GM21381 (cell line): ENCODE measurements around the gene FADS1.

Source experiments
- ATAC-seq: cut with Tn5 transposase; IDR thresholded peaks from one replicate; pipeline ENCODE4 v1.9.1; 2021; ENCODE audit warnings: mild to moderate bottlenecking, moderate library complexity; ENCODE audit not compliant: unreplicated experiment

FADS1 gene

DNA sequence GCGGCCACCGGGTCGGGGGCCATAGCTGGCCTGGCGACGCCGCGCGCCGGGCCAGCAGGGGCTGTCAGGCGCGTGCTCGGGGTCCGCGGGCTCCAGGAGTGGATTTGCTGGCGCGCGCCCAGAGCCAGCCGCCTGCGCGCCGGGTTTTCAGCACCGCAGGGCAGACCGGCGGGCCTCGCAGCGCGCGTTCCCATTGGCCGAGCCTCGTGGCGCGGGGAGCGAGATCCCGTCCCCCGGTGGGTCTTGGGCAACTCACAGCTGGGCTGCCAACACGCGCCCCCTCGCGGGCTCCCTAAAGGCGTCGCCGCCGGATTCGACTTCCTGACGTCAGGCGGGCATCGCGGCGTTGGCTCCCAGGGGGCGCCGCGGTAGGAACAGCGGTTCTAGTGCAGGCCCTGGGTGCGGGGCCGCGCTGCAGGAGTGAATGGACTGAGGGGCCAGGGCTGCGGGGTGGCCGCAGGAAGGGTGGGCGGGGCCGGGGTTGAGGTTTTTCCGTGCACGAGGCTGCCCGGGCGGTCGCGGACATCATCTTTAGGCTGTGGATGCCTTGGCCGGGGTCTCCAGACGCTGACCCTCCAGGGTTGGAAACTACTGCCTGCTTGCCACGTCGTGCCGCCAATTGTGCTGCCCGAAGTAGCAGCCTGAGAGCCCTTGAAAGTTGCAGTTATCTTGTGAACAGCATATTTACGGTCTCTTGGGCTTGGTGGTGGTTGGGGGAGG lies at the start of gene FADS1:
TSS of gene FADS1 (minus strand) at position 268 of the 720 bp plus-strand sequence. CDS start at position 194, 74 bp downstream.
- peak; percentile 42 for ATAC-seq

DNA sequence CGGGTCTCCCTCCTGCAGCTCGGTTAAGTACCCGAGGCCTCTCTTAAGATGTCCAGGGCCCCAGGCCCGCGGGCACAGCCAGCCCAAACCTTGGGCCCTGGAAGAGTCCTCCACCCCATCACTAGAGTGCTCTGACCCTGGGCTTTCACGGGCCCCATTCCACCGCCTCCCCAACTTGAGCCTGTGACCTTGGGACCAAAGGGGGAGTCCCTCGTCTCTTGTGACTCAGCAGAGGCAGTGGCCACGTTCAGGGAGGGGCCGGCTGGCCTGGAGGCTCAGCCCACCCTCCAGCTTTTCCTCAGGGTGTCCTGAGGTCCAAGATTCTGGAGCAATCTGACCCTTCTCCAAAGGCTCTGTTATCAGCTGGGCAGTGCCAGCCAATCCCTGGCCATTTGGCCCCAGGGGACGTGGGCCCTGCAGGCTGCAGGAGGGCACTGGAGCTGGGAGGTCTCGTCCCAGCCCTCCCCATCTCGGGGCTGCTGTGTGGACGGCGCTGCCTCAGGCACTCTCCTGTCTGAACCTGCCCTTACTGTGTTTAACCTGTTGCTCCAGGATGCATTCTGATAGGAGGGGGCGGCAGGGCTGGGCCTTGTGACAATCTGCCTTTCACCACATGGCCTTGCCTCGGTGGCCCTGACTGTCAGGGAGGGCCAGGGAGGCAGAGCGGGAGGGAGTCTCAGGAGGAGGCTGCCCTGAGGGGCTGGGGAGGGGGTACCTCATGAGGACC lies 49.6 kb upstream of the FADS1 start:
- ATAC-seq = no peak

DNA sequence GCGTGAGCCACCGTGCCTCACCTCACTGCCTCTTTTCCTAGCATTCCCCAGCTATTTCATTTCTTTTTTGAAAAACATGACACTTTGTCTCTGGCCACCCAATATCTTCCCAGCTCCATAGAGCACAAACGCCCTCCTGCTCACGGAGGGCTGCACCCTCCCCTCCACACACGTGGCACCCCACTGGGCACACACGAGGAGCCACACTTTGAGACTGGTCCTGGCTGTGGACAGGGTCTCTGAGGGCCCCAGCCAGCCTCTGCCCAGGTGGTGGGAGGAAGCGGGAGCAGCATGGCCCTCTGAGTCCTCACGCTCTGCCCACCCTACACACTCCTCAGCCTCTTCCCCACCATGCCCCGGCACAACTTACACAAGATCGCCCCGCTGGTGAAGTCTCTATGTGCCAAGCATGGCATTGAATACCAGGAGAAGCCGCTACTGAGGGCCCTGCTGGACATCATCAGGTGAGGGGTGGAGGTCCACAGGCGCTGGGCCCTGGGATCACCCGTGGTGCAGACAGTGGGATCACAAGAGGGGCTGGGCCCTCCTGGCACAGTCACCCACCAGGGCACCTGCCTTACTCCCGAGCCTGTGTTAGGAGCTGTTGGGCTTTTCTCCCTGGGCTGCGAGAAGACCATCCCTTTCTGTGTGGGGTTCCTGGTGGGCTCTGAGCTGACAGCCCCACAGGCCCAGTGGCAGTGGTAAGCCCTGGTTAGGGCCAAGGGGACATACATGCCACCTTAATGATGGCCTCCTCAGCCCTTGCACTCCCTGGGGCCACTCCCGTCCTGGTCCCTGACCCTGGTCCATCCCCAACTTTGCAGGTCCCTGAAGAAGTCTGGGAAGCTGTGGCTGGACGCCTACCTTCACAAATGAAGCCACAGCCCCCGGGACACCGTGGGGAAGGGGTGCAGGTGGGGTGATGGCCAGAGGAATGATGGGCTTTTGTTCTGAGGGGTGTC lies 48.3 kb upstream of the FADS1 start:
- ATAC-seq = no peak

DNA sequence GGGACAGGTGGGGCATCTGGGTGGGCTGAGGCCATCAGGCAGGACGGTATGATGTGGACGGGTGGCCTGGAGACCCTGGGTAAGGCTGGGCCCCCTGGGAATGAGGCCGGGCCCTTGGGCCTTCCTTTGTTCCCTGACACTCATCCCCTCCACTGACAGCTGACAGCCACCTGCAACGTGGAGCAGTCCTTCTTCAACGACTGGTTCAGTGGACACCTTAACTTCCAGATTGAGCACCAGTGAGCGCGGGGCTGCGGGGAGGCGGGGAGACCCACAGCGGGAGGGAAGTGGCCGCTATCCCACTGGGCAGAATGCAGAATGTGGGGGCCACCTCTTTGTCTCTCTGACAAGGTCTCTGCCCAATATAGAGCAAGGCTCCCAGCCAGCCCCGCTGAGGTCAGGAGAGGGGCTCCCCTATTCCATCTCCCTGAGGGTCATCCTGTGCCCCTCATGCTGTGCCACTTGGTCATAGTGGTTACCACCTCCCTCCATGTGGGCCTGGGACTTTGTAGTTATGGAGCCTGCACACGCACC lies 46.8 kb upstream of the FADS1 start:
- no peak for ATAC-seq

DNA sequence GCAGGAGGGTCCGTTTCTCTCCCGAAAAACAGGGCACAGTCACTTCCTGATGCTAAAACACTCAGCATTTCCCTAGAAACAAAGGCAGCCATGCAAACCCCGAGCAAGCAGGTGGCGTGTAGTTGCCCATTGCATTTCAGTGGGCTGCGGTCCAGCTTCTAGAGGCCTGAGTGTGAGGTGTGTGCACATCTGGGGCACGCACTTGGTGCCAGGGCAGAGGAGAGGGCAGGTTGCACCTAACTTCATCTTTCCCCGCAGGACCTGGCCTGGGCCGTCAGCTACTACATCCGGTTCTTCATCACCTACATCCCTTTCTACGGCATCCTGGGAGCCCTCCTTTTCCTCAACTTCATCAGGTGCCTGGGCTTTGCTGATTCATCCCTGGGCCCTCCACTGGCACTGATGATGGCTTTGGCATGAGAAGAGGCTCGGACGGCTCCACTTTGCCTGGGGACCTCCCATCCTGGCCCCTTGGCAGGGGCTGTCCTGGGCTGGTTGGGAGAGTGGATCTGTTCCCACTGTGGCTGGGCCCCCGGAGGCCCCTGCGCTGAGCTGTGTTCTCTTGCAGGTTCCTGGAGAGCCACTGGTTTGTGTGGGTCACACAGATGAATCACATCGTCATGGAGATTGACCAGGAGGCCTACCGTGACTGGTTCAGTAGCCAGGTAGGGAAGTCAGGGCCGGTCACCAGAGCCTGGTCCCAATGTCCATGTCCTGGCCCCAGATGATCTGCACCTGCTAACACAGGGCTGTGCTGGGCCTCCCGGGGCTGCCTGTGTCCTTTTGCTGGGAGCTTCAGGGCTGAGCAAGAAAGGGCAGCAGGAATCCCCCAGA lies 46.1 kb upstream of the FADS1 start:
- no peak for ATAC-seq

DNA sequence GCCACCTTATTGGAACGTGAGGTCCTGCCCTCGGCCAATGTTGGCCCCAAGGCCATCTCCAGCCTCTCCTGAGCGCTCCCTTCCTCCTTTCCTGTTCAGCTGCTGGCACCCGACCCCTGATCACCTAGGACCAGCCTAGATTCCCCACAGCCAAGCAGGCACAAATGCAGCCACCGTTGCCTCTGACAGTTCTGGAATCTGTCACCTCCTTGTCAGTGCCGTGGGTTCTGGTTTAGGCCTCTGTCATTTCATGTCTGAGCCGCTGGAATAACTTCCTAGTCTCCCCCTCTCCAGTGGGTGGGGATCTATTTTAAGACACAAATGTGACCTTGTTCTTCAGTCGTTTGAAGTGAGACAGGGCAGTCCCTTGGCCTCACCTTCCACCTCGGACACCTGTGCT lies 44.8 kb upstream of the FADS1 start:
- ATAC-seq = no peak

DNA sequence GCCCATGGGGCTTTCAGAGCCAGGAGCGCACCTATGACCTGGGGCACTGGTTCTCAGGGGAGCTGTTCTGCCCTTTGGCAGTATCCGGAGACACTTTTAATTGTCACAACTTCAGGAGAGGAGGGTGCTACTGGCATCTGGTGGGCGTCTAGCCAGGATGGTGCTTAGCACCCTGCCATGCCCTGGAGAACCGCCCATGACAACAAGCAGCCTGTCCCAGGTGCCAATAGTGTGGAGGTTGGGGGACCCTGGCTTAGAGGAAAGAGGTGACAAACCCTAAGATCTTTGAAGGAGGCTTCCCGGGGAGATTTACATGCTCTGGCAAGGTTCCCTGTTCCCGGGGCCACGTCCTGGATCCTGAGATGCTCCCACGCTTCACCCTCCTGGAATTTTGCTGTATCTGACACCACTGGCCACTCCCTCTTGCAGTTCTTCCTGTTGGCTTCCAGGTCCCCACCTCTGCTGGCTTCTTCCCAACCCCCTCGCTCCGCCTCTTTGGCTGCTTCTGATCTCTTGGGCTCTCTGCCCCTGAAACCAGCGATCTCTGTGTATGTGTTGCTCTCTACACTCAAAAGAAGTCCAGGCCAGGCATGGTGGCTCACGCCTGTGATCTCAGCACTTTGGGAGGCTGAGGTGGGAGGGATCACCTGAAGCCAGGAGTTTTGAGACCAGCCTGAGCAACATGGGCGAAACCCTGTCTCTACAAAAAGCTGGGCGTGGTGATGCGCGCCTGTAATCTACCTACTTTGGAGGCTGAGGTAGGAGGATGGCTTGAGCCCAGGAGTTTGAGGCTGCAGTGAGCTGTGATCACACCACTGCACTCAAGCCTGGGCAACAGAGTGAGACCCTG lies 43.5 kb upstream of the FADS1 start:
- no peak for ATAC-seq

DNA sequence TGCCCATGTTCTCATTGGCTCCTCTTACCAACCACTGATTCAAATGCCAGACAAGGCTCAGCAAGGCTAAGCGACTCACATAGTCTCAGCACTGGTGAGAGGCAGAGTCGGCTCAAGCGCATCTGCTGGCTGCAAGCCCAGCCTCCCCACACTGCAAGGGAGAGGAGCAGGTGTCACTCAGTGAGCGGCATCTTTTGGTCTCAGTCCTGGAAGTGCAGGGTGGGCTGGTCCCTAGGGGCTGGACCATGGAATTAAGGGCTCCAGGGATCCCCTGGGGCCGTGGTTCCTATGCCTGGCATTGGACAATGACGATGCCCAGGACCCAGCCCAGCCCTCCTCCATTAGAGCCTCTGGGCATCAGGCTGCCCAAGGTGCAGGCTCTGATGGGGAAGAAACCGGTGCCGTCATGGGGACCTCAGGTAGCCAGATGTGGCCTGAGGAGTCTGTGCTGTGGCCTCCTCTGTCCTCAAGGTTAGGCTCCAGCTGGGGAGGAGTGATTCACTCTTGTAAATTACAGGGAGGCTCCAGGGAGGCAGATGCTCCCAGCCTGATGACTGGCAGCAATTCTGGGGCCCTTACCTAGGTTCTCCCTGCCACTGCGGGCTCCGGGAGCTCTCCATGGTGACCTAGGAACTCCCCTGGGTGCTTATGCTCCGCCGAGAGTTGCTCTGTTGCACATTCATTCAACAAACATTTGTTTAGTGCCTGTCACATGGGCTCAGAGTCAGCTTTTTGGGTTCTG lies 39.3 kb upstream of the FADS1 start:
- no peak for ATAC-seq

DNA sequence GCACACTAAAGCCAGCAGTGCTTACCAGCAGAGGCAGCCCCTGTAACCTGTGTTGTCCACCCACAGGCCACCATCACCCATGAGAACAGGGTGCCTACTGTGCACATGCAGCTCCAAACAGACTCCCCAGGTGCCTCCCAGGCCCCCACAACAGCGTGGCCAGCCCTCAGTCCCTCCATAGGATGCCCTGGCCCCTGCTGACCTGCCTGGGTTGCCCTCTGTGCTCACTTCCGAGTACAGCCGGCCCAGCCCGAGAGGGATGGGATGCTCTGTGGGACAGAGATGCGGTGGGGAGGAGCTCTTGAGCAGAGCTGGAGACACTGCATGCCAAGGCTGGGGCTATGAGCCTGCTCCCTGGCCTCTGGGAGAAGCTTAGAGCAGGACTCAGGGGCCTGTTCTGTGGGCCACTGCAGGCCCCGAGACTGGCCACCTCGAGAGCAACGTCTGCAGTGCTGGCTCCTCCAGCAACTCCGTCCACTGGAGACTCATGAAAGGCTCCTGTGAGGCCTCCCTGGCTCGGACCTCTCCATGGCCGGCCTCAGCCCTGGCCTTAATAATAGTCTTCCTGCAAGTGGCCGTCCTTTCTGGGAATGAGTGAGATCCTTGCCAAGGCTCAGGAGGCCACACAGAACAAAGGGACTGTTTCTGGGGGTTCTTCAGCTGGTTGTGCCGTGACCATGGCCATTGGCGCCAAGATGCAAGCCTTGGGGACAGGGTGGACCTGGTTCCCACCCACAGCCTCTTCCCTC lies 38.3 kb upstream of the FADS1 start:
- ATAC-seq = no peak

DNA sequence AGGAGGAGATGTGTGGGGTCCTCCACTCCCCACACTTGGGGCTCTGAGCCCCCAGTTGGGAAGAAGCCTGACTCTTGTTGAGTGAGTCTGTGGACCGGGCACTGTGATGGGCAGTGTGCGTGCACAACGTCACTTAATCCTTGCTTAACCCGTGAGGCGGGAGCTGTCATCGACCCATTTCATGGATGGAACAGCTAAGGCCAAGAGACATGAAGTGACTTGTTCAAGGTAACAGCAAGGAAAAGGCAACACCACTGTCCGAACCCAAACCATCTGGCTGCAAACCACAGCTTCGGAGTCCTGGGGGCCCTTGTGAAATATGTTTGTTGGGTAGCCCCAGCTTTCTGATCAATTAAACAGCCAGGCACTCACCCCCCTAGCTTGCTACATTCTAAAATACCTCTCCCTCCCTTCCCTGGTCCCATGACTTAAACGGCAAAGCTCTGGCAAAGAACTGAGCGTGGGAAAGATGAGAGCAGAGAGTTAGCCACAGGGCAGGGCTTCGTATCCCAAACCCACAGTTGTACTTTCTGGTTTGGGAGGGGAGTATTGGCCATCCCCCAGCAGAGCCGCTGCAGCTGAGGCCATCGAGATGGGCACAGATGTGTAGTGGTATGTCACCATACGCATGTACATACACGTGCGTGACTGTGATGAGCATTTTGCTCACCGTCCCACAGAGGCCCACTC lies 37.5 kb upstream of the FADS1 start:
- no peak for ATAC-seq

DNA sequence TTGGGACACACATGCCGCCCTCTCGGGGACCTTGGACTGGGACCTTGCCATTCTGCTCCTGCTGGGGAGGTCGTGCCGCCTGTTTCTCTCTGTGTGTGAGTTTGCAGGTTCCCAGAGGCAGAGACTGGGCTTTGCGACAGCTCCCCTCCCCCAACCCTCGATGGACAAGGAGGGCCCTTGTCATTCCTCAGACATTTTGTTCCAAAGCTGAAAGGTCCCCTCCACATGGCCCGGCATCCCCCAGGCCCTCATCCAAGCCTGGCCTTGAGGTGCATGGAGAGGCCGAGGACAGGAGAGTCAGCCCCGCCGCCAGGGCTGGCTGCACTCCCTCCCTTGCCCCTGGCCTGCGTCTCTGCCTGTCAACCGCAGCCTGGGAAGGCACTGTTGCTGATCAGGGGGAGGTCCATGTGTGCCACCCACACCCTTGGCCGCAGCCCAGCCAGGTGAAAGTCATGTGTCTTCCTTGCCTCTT lies 36.9 kb upstream of the FADS1 start:
- no peak for ATAC-seq

DNA sequence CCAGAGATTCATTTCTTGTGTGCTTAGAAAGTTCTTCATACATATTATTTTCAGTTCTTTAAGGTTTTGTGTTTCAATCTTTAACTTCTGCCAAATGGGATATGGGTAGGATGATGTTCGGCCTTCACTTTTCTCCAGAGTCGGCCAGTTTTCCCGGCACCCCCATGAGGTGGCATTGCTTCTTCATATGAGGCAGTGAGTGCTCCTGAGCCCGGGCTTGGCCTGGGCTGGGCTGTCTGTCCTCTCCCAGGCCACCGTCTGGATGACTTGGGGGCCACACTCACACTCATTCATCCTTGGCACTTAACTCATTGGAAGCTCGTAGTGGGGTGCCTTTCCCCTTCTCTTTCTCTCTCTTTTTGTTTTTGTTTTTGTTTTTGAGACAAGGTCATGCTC lies 35.1 kb upstream of the FADS1 start:
- no peak for ATAC-seq

DNA sequence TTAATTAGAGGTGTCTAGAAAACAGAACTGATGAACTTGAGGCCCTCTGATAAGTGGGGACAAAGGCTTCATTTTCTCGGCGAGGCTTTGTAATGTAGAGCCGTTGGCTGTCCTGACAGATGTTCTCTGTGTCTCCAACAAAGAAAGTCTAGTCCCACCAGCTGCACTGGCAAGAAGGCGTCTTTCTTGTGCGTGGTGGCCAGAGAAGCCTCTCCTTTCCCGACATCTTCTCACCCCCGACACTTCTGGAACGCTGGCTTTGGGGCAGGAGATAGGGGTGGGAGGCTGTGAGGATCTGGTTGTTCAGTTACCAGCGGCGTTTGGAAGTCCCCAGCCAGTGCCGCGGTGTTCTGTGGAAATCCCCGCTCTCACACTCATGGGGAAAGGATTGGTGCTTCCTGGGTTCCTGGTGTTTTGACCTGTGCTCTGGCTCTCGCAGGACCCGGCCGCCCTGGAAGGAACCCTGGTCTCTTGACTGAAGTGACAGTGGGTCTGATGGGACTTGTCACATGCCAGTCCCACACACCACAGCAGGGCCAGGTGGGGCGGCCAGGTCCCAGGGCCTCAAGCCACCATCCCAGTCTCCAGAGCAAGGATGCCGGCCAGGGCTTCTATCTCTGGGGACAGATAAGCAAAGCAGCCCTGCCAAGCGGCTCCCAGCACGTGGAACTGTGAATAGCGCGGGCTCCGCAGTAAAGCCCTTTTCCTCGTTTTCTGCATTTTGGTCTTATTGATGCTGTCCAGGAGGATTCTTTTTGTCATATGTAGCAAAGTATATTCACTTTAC lies 34.5 kb upstream of the FADS1 start:
- no peak for ATAC-seq

DNA sequence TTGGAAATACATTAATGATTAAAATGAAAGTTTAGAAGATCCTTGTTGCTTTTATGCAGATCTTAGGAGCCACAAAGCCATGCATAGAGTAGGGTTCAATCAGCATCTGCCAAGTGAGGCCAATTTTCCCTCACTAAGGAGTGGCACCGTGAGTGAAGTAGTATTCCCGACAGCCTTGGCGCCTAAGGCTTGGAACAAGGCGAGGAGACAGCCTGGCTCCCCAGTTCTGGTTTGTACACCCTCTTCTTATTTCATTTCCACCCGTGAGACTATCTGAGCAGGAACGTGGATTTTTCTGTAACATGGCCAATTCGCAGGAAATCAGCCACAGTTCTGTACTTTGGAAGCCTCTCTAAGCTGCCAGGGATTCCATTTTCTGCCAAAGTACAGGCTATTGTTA lies 33.9 kb upstream of the FADS1 start:
- no peak for ATAC-seq

DNA sequence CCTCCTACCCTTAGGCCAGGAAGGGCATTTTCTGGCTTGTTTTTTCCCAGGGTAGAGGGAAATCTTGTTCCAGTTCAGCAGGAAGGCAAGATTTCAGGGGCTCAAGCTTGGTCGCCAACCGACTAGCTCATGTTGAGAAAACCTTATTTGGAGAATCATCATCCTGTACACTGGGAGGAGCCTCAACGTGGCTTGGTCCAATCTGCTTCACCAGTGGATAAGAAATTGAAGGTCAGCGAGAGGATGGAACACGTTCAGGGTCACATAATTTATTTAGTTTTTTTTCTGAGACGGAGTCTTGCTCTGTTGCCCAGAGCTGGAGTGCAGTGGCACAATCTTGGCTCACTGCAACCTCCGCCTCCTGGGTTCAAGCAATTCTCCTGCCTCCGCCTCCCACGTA lies 31.8 kb upstream of the FADS1 start:
- ATAC-seq = no peak

DNA sequence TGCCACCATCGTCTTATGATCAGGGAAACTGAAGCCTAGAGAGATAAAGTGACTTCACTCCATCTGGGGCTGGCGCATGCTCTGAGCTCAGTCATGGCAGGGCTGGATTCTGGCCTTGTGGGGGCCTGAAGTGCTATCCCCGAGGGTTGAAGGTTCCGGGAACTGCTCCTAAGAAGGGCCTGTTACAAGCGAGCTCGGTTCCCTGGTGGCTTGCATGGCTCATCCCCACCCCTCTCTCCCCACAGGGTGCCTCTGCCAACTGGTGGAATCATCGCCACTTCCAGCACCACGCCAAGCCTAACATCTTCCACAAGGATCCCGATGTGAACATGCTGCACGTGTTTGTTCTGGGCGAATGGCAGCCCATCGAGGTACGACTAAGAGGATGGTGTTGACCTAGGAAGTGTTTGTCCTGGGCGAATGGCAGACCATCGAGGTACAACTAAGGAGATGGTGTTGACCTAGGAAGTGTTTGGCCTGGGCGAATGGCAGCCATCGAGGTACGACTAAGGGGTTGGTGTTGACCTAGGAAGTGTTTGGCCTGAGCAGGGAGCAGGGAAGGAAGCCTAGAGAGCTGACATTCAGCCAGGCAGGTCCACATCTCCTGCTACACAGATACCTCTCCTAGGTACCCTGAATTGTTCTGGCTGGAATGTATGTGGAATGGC lies 31.2 kb upstream of the FADS1 start:
- no peak for ATAC-seq
